Measurements from ENCODE around the gene DIPK1C.

DNA sequence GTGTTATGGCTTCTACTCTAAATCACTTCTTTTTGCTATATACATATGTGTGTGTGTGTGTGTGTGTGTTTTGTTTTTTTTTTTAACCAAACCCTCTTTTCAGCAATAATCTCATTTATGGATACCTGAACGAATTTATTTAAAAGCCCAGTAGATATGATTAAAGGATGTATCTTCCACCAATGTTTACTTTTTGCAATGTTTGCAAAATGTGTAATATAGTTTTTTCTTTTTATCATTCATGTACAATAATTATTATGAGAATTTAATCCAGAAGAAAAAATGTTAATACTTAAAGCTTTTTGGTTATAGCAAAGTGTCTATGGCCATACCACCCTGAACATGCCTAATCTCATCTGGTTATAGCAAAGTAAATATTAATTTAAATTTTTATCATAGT, 37.4 kb upstream of the DIPK1C start:
- TF ChIP-seq, protein P1, sequence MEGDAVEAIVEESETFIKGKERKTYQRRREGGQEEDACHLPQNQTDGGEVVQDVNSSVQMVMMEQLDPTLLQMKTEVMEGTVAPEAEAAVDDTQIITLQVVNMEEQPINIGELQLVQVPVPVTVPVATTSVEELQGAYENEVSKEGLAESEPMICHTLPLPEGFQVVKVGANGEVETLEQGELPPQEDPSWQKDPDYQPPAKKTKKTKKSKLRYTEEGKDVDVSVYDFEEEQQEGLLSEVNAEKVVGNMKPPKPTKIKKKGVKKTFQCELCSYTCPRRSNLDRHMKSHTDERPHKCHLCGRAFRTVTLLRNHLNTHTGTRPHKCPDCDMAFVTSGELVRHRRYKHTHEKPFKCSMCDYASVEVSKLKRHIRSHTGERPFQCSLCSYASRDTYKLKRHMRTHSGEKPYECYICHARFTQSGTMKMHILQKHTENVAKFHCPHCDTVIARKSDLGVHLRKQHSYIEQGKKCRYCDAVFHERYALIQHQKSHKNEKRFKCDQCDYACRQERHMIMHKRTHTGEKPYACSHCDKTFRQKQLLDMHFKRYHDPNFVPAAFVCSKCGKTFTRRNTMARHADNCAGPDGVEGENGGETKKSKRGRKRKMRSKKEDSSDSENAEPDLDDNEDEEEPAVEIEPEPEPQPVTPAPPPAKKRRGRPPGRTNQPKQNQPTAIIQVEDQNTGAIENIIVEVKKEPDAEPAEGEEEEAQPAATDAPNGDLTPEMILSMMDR (IDR thresholded peaks at IDR 0.05; ENCODE audit: insufficient read depth, low read length) = no peak
- TF ChIP-seq POLR2AphosphoS5 (IDR thresholded peaks at IDR 0.05; ENCODE audit: low read depth) = no peak
- TF ChIP-seq, protein P2, sequence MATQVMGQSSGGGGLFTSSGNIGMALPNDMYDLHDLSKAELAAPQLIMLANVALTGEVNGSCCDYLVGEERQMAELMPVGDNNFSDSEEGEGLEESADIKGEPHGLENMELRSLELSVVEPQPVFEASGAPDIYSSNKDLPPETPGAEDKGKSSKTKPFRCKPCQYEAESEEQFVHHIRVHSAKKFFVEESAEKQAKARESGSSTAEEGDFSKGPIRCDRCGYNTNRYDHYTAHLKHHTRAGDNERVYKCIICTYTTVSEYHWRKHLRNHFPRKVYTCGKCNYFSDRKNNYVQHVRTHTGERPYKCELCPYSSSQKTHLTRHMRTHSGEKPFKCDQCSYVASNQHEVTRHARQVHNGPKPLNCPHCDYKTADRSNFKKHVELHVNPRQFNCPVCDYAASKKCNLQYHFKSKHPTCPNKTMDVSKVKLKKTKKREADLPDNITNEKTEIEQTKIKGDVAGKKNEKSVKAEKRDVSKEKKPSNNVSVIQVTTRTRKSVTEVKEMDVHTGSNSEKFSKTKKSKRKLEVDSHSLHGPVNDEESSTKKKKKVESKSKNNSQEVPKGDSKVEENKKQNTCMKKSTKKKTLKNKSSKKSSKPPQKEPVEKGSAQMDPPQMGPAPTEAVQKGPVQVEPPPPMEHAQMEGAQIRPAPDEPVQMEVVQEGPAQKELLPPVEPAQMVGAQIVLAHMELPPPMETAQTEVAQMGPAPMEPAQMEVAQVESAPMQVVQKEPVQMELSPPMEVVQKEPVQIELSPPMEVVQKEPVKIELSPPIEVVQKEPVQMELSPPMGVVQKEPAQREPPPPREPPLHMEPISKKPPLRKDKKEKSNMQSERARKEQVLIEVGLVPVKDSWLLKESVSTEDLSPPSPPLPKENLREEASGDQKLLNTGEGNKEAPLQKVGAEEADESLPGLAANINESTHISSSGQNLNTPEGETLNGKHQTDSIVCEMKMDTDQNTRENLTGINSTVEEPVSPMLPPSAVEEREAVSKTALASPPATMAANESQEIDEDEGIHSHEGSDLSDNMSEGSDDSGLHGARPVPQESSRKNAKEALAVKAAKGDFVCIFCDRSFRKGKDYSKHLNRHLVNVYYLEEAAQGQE (IDR thresholded peaks at IDR 0.05; ENCODE audit: insufficient replicate concordance, low read depth) = no peak
- TF ChIP-seq SPI1 (IDR thresholded peaks at IDR 0.05; ENCODE audit: borderline replicate concordance, low read depth) = no peak

All from HL-60 (cell line).